GM12878 (cell line): ENCODE measurements around the gene PDZD2.

ENCODE experiments used
- CREB1 ChIP-seq: IDR thresholded peaks from 2 replicates; pipeline ENCODE4 v1.6.1; 2012; ENCODE audit warnings: low read depth, mild to moderate bottlenecking, inconsistent platforms
- SUPT20H ChIP-seq: IDR thresholded peaks from 2 replicates; pipeline ENCODE4 v1.6.1; 2011; ENCODE audit warnings: low read depth, mild to moderate bottlenecking, low read length, moderate library complexity, borderline replicate concordance; ENCODE audit not compliant: control insufficient read depth
- ZBTB11 ChIP-seq: fragments of 450-650 bp; formaldehyde crosslinking; IDR thresholded peaks from 2 replicates; pipeline ENCODE4 v1.5.0; 2022; ENCODE audit warnings: mild to moderate bottlenecking, missing genetic modification characterization
- ZBTB33 ChIP-seq: fragments of 450-650 bp; IDR thresholded peaks from 2 replicates; pipeline ENCODE4 v1.6.1; 2017; ENCODE audit warnings: mild to moderate bottlenecking
- ZNF274 ChIP-seq: IDR thresholded peaks from one replicate; pipeline ENCODE4 v1.8.0; 2011; ENCODE audit not compliant: insufficient read length, insufficient read depth

DNA sequence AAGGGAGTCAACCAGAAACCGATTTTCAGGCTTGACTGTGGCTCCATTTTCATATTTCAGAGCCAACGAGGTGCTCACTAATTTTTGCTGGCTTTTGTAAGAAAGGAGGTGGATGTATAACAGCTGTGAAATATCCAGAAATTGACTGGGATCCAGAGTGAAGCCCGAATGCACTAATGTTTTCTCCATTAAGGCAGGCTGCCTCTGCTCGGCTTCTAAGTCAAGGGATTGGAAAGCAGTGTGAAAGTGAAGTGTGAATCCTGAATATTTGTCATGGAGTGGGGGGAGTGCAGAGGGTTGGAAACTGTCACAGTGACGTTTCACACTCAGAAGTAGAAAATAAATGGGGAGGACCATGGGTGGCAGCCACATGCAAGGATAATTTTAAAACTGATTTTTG is 297.8 kb downstream of the PDZD2 start:
- TF ChIP-seq SUPT20H (no peak), ZNF274 (no peak), ZBTB33 (no peak), CREB1 (no peak), ZBTB11 (CRISPR knock-in tag) (no peak)
